Measurements from ENCODE around the gene LYVE1.

- TF ChIP-seq EZH2 (IDR thresholded peaks at IDR 0.05; ENCODE audit: borderline replicate concordance, low read depth, low read length, poor library complexity, severe bottlenecking) (no peak), CTCF (conservative IDR thresholded peaks at IDR 0.05; ENCODE audit: low read depth, low read length) (no peak)
These were observed 40.1 kb upstream of the LYVE1 start for GRCh38 chr11:10608584-10608983.

All from A673 (cell line).